Kidney (tissue), 14 donors: ENCODE results near the gene CAPZB. TPM values are rescaled to one million over a fixed set of nuclear protein-coding genes. Genes with fewer than 3 reads are reported as not detected.

Source experiments
- DNase-seq, 5 donors: peaks; one replicate each; pipeline ENCODE4 v3.0.0-alpha.2; 2013 to 2020
- FAIRE-seq: peaks from 2 replicates; lab custom pipeline; 2012; peaks lifted over from hg19 to GRCh38; lab: Jason Lieb, UNC
- H3K27ac ChIP-seq, 2 donors: one replicate each; pipeline ENCODE4 v1.7.0; 2013; ENCODE audit warnings: low read depth in 2 of 2, low read length in 2 of 2, inconsistent platforms in 1 of 2
- H3K27me3 ChIP-seq: one replicate; pipeline ENCODE4 v1.7.1; 2013; ENCODE audit warnings: low read length, inconsistent platforms; ENCODE audit not compliant: control insufficient read depth, insufficient read depth
- H3K36me3 ChIP-seq, 3 donors: one replicate each; pipeline versions ENCODE4 v1.7.0 to v1.7.1; 2013; ENCODE audit warnings: low read length in 3 of 3, control low read depth in 1 of 3, inconsistent platforms in 1 of 3; ENCODE audit not compliant: insufficient read depth in 3 of 3, control insufficient read depth in 2 of 3
- H3K4me1 ChIP-seq, 3 donors: one replicate each; pipeline versions ENCODE4 v1.7.0 to v1.7.1; 2013; ENCODE audit warnings: low read length in 3 of 3, inconsistent platforms in 1 of 3, low read depth in 1 of 3; ENCODE audit not compliant: control insufficient read depth in 2 of 3, insufficient read depth in 2 of 3
- H3K4me3 ChIP-seq, 3 donors: one replicate each; pipeline versions ENCODE4 v1.7.0 to v1.8.1; 2013; ENCODE audit warnings: low read length in 3 of 3, control low read depth in 1 of 3, inconsistent platforms in 1 of 3
- H3K9ac ChIP-seq, 3 donors: one replicate each; pipeline versions ENCODE4 v1.7.0 to v1.7.1; 2013; ENCODE audit warnings: low read length in 3 of 3, control low read depth in 1 of 3, inconsistent platforms in 1 of 3
- H3K9me3 ChIP-seq, 3 donors: one replicate each; pipeline versions ENCODE4 v1.7.0 to v1.7.1; 2013; ENCODE audit warnings: low read length in 3 of 3, control low read depth in 1 of 3, inconsistent platforms in 1 of 3; ENCODE audit not compliant: control insufficient read depth in 2 of 3, insufficient read depth in 1 of 3
- CTCF ChIP-seq: IDR thresholded peaks from 3 replicates; pipeline ENCODE4 v1.5.1; 2012; ENCODE audit warnings: mild to moderate bottlenecking, moderate library complexity, borderline replicate concordance; ENCODE audit not compliant: insufficient read depth; ENCODE audit errors: extremely low read depth
- intact Hi-C: fragments of 100-400 bp; cut with DNase I; formaldehyde crosslinking; loops from one replicate; pipeline ENCODE4 v1.11.1; 2022
- polyA plus RNA-seq: library from polyadenylated mRNA; stranded (reverse); fragments of 350-450 nt; fragmentation: Illumina TruSeq; extraction: RNeasy Lipid Tissue Mini Kit (QIAGEN cat#74804); gene quantifications from one replicate; pipeline ENCODE4 v1.2.3, GENCODE V29; 2014; ENCODE audit warnings: low read depth, low replicate concordance; ENCODE audit not compliant: insufficient read depth
- total RNA-seq: library from RNA; stranded (reverse); fragmentation: NEBNext Ultra II Directional; extraction: Animal tissue kit (Norgen Biotek cat#: 25700); gene quantifications from one replicate; pipeline ENCODE4 v1.2.1, GENCODE V29; 2021
- donor health status: control.
- donor health status: control.
- donor health status: control.
- donor health status: control.
- donor health status: control.
- donor health status: DM: yes; HTN: yes; CAD: no.
- donor health status: Normal renal cell carcinoma (clear cell type).

CAPZB gene
- total and polyA plus RNA-seq, 2 donors from 2014 or later, result 253 to 265 TPM

- no peak for DNase-seq
- Histone ChIP-seq H3K4me3 (no peak overlapping the region), H3K9me3 (no peaks in the 10 kb centered on the region), H3K9ac (no peak overlapping the region), H3K4me1 (peaks cover 0 to 9% (median 4%) of the 10 kb centered on the region in 3 donors), H3K36me3 (peaks cover 4 to 14% (median 8%) of the 10 kb centered on the region in 3 donors), H3K27ac (no peak overlapping the region), H3K27me3 (no peaks in the 10 kb centered on the region)
- intact Hi-C loops, result no loop called here
- FAIRE-seq, result no peak
- TF ChIP-seq CTCF, result no peak
Measured at GRCh38 chr1:19418503-19418971, 66.8 kb downstream of the CAPZB start.

- peak in 1 of 5 donors; percentile 40 for DNase-seq
- Histone ChIP-seq H3K36me3 (peaks cover 4 to 14% (median 8%) of the 10 kb centered on the region in 3 donors), H3K27ac (no peak overlapping the region), H3K4me1 (peaks cover 0 to 9% (median 4%) of the 10 kb centered on the region in 3 donors), H3K4me3 (no peak overlapping the region), H3K9me3 (no peaks in the 10 kb centered on the region), H3K9ac (no peak overlapping the region), H3K27me3 (no peaks in the 10 kb centered on the region)
- intact Hi-C loops, result no loop called here
- FAIRE-seq, result no peak
- no peak for TF ChIP-seq CTCF
Measured at GRCh38 chr1:19416921-19417470, 68.3 kb downstream of the CAPZB start.

- peaks cover 0 to 9% (median 2%) of the 10 kb centered on the region in 3 donors for H3K4me1 ChIP-seq
- DNase-seq, result no peak
- FAIRE-seq, result no peak
- peaks cover 4 to 14% (median 8%) of the 10 kb centered on the region in 3 donors for H3K36me3 ChIP-seq
- intact Hi-C loops, result no loop called here
- no peaks in the 10 kb centered on the region for H3K9me3 ChIP-seq
- no peak overlapping the region for H3K4me3 ChIP-seq
- no peaks in the 10 kb centered on the region for H3K27me3 ChIP-seq
- TF ChIP-seq CTCF, result no peak
- H3K27ac ChIP-seq, result no peak overlapping the region
- H3K9ac ChIP-seq, result no peak overlapping the region
Measured at GRCh38 chr1:19416145-19416544, 69.2 kb downstream of the CAPZB start.
